Stimulated activated naive CD4-positive, alpha-beta T cell treated with Interleukin-2 at 50 U/mL for 16 hours (primary cell): ENCODE measurements around the gene GARIN5A.
"Not testable (repeated sequence)": the region's sequence is repeated elsewhere in the genome, so short reads cannot be mapped to it uniquely, and the experiment has no call there.

Experiments used
- DNase-seq: peaks from one replicate; lab custom pipeline; 2025; lab: John Stamatoyannopoulos, UW

GARIN5A gene

GRCh38 chr19:50465000-50465399, 11.6 kb downstream of the GARIN5A start:
- no peak for DNase-seq

DNA sequence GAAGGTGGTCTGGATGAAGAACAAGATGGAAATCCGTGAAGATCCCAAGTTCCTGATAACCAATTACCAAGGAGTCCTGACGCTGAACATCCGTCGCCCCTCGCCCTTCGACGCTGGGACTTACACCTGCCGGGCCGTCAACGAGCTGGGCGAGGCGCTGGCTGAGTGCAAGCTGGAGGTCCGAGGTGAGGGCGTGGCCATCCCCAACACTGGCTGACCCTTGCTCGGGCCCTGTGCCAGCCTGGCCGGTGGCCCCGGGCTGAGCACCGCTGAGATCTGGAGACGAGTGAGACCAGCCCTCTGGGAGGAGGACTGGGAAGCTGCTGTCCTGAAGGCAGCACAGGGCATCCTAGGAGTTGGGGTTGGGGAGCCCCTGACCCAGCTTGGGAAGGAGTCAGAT, 12.3 kb downstream of the GARIN5A start:
- no peak for DNase-seq

DNA sequence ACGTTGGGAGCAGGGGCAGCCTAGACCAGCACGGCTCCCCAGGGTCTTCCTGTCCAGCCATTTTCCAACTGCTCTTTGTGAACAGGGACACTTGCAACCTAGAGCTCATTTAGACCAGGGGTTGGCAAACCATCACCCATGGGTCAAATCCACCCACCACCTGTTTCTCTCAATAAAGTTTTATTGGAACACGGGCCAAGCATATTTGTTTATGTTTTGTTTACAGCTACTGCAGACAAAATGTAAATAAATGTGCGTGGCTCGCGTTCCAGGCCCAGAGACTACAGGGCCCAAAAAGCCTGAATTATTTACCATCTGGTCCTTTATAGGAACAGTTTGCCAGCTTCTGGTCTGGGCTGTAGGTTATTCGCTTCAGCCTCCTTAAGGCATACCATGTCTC, 13.7 kb downstream of the GARIN5A start:
- DNase-seq, result no peak

DNA sequence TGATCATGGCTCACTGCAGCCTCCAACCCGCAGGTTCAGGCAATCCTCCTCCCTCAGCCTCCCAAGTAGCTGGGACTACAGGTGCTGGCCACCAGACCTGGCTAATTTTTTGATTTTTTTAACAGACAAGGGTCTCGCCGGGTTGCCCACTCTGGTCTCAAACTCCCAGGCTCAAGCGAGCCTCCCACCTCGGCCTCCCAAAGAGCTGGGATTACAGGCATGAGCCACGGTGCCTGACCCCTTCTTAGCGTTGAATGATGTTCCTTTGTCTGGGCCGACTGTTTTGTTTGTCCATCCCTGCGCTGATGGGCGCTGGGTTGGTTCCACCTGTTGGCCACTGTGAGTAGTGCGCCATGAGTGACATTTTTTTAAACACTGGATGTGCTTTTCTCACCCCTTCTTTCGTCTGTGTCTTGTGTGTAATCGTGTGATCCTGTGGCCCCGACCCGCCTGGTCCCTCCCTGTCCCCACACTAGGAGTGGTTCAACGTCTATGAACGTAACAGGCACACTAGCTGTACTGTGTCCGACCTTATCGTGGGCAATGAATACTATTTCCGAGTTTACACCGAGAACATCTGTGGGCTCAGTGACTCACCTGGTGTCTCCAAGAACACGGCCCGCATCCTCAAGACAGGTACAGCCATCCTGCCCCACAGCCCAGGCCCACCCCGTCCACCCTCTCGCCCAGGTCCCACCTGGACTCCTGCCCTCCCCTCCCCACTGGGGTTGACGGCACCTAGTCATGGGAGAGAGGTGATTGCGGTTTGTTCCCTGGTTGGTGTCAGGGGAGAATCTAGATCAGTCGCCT, 15.4 kb downstream of the GARIN5A start:
- DNase-seq, result peak; percentile 29

- DNase-seq, result no peak
Measured at GRCh38 chr19:50460161-50460765, 16.4 kb downstream of the GARIN5A start.

DNA sequence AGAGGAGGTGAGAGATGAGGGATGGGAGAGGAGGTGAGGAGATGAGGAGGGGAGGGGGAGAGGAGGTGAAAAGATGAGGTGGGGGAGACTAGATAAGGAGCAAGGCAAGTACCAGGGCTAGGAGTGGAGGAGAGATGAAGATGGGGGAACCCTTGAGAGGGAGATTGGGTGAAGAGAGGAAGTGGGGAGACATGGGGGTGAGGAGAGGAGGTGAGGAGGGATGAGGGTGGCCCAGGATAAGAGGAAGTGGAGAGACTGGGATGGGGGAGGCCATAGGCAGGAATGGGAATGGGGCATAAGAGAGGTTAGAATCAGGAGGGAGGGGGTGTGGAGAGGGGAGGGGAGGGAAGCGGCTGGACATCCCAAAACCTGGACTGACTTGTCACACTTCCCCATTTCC, 17.0 kb downstream of the GARIN5A start:
- no peak for DNase-seq

- DNase-seq, result no peak
Measured at GRCh38 chr19:50459067-50459456, 17.6 kb downstream of the GARIN5A start.

GRCh38 chr19:50458396-50459066, 18.1 kb downstream of the GARIN5A start:
- no peak for DNase-seq

- DNase-seq, result no peak
Measured at GRCh38 chr19:50457300-50457699, 19.3 kb downstream of the GARIN5A start.

- no peak for DNase-seq
Measured at GRCh38 chr19:50455992-50456391, 20.7 kb downstream of the GARIN5A start.

GRCh38 chr19:50453243-50453642, 23.4 kb downstream of the GARIN5A start:
- no peak for DNase-seq

- no peak for DNase-seq
Measured at GRCh38 chr19:50451223-50451534, 25.5 kb downstream of the GARIN5A start.

GRCh38 chr19:50450369-50451222, 26.1 kb downstream of the GARIN5A start:
- no peak for DNase-seq

DNA sequence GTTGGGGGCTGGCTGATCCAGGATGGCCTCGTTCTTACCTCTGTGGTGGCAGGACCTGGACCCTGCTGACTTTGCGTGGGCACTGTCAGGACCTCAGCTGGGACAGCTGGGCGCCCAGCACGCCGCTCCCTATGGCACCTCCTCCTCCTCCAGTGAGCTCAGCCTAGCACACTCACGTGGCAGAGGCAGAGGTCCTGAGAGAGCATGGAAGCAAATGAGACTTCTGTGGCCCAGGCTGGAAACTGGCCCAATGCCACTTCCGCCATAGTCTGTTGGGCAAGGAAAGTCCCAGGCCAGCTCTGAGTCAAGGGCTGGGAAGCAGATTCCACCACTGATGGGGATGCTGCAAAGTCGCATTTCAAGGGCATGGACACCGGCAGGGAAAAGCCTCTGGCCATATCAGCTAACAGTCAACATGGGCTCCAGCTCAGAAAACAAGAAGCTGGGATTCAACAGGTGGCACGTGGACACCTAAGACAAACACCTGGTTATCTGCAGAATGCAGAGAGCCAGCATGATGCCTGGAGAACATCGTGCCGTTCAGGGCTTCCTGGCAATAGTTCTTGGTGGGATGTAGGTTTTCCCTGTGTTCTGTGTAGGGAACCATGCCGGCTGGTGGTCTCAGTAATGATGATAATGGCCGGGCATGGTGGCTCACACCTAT, 27.3 kb downstream of the GARIN5A start:
- DNase-seq, result no peak

DNA sequence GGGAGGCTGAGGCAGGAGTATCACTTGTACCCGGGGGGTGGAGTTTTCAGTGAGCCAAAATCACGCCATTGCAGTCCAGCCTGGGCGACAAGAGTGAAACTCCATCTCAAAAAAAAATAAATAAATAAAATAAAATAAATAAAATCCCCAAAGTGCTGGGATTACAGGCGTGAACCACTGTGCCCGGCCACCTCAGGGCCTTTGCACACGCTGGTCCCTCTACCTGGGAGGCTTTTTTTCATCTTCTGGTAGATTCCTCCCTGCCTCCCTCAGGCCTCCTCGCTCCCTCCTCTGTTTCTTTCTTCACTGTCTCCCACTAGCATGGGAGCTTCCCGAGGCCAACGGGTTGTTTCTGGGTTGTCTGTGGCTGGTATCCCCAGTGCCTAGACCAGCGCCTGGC, 28.9 kb downstream of the GARIN5A start:
- DNase-seq, result no peak

DNA sequence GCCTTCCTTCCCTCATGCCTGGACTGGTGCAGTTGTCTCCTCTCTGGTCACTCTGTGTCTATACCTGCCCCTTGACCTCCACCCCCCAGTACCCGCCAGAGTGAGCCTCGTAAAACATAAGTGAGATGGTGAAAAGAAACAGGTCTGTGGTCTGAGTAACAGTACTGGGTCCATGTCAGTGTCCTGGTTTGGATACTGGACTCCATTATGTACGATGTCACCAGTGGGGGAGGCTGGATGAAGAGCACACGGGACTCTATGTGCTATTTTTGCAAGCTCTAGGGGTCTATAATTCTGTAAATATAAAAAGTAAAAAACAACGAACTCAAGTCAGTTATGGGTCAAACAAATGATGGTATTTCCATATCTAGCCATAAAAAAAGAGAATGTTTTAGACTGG, 29.6 kb downstream of the GARIN5A start:
- DNase-seq, result no peak

GRCh38 chr19:50444059-50444458, 32.6 kb downstream of the GARIN5A start:
- no peak for DNase-seq

DNA sequence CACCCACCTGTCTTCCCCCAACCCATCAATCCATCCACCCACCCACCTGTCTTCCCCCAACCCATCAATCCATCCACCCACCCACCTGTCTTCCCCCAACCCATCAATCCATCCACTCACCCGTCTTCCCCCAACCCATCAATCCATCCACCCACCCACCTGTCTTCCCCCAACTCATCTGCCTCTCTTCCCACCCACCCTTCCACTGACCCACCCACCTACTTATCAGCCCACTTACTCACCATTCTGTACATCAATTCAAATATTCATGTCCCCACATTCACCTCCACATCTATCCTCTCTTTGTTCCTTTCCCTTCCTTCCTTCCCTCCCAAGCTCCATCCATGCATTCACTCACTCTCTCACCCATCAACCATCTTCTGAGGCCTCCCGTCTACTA, 37.5 kb downstream of the GARIN5A start:
- not testable (repeated sequence) for DNase-seq

DNA sequence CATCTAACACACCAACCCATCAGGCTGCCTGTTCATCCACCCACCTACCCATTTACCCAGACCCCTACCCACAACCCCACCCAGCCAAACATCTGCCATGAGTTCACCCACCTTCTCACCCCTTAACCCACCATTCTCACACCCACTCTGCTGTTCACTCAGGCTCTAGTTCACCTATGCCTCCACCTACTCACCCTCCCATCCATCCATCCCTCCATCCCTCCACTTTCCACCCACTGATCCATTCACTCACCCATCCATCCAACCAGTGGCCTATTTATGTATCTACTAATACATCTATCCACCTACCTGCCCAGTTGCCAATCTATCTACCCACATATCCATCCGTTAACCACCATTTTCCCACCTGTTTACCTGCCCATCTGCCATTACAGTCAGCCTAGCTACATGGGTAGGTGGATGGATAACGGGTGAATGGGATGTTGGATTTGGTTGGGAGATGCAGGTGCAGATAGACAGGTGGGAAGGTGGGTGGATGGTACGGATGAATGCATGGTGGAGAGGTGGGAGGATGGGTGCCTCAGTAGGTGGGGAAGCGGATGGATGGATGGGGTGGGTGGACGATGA, 38.7 kb downstream of the GARIN5A start:
- no peak for DNase-seq

DNA sequence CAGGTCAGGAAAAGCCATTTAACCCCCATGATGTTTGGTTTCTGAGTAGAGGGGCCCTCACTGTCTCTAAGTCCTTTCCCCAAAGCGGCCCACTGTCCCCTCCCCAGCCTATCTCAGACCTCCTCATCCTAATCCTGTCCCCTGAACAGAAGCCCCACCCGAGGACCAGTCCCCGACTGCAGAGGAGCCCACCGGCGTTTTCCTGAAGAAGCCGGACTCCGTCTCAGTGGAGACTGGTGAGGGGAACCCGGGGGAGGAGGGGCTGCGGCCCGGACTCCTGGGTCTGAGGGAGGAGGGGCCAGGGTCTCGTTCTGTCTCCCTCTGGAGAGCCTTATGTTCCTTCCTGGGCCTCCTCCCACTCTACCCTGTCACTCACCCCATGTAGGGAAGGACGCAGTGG, 41.0 kb downstream of the GARIN5A start:
- no peak for DNase-seq

DNA sequence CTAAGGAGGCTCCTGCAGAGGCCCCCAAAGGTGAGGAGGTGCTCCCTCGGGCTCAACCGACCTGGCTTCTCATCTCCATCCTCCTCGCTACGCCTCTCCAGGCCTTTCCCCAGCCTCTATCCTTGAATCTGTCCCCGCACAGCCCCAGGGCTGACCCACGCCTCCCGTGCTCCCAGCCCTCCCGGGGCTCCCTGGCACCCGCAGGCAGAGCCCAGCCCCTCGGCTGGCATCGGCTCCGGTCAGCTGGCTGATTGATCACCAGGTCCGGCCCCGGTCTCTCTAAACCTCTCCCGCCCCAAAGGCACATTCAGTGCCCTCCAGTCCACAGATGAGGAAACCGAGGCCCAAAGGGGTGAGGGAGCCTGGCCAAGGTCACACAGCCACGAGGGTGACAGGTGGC, 41.4 kb downstream of the GARIN5A start:
- DNase-seq, result no peak

DNA sequence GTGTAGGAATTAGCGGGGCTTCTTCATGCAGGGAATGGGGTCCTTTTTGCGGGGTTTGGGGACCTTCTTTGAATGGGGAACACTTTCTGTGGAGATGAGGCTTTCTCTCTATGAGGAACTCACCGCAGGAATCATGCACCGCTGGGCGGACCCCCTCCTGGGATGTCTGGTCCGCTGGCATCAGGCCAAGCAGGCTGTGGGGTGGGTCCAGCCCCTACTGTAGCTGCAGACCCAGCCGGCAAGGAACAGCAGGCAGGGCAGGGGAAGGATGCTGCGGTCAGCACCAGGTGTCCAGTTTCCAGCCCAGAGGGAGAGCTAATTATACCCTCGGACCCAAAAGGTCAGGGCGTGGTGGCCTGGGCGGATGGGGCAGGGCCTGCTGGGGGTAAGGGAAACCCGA, 42.1 kb downstream of the GARIN5A start:
- DNase-seq, result no peak
